Measurements from ENCODE around the gene SMIM41. TPM values are rescaled to one million over a fixed set of nuclear protein-coding genes. Genes with fewer than 3 reads are reported as not detected.

The SMIM41 gene
- total and polyA plus RNA-seq, 10 of the 15 experiments (the other 5 are each of a cell fraction or from before 2014, with no cell fraction given) = not detected

- TF ChIP-seq ATF7 (IDR thresholded peaks at IDR 0.05; ENCODE audit: low read depth) (peak; percentile 54; the same call in 1 of the 2 replicates), FOS (IDR thresholded peaks at IDR 0.05; ENCODE audit: borderline replicate concordance, extremely low read depth, insufficient read length) (no peak), ZSCAN29 (IDR thresholded peaks at IDR 0.05) (no peak), MEF2B (IDR thresholded peaks at IDR 0.05; ENCODE audit: partially characterized antibody, poor library complexity, severe bottlenecking) (peak; percentile 91), SP1 (IDR thresholded peaks at IDR 0.05; ENCODE audit: low read depth, low read length) (peak; percentile 47), SPI1 (IDR thresholded peaks at IDR 0.05; ENCODE audit: borderline replicate concordance, insufficient read depth, low read depth, low read length) (no peak), BHLHE40 (IDR thresholded peaks at IDR 0.05; ENCODE audit: borderline replicate concordance in 1 of 2, low read depth in 2 of 2, low read length in 1 of 2) (peak; percentile 87 to 94), NR2C1 (IDR thresholded peaks at IDR 0.05) (no peak), BCL11A (IDR thresholded peaks at IDR 0.05; ENCODE audit: low read depth, low read length) (peak; percentile 41; the same call in 1 of the 2 replicates), POLR2AphosphoS2 (IDR thresholded peaks at IDR 0.05; ENCODE audit: low read depth, low read length) (no peak), JUND (IDR thresholded peaks at IDR 0.05; ENCODE audit: low read depth, low read length) (peak; percentile 36; the same call in 1 of the 2 replicates), GATAD2B (conservative IDR thresholded peaks at IDR 0.05; ENCODE audit: low read depth) (no peak; the same call in 1 of the 2 replicates), SMAD5 (IDR thresholded peaks at IDR 0.05; ENCODE audit: low read depth) (no peak), KAT2A (conservative IDR thresholded peaks at IDR 0.05; ENCODE audit: control insufficient read depth, low read depth, low read length) (no peak), IKZF2 (IDR thresholded peaks at IDR 0.05) (peak; percentile 51 to 56; a peak in 2 of 4 replicates), IRF3 (IDR thresholded peaks at IDR 0.05) (no peak), ASH2L (IDR thresholded peaks at IDR 0.05; ENCODE audit: borderline replicate concordance, low read depth) (no peak), PAX5 (IDR thresholded peaks at IDR 0.05; ENCODE audit: borderline replicate concordance, low read depth, low read length) (peak; percentile 67; the same call in 1 of the 2 replicates), E4F1 (IDR thresholded peaks at IDR 0.05; ENCODE audit: borderline replicate concordance, partially characterized antibody) (no peak), ESRRA (IDR thresholded peaks at IDR 0.05; ENCODE audit: low read length) (no peak), DPF2 (IDR thresholded peaks at IDR 0.05) (peak; percentile 58), NFIC (IDR thresholded peaks at IDR 0.05; ENCODE audit: low read depth, low read length) (no peak)
Observed at GRCh38 chr12:52036587-52037171, 42.8 kb upstream of the SMIM41 start (continued).
